ENCODE results near the gene MS4A18. TPM values are rescaled to one million over a fixed set of nuclear protein-coding genes. Genes with fewer than 3 reads are reported as not detected.

The MS4A18 gene
- total and polyA plus RNA-seq, 4 experiments from 2014 or later = not detected

Other genes starting within 250 kb of the MS4A18 start
- not detected for gene MS4A12, start 231.9 kb upstream of the MS4A18 start, total RNA-seq
- not detected for gene MS4A12, start 231.9 kb upstream of the MS4A18 start, polyA plus RNA-seq
- gene MS4A13, start 209.3 kb upstream of the MS4A18 start, total RNA-seq = not detected
- not detected for gene MS4A13, start 209.3 kb upstream of the MS4A18 start, polyA plus RNA-seq
- not detected for gene MS4A8, start 25.1 kb upstream of the MS4A18 start, total RNA-seq
- gene MS4A8, start 25.1 kb upstream of the MS4A18 start, polyA plus RNA-seq = not detected
- not detected for gene MS4A15, start 32.1 kb downstream of the MS4A18 start, total RNA-seq
- not detected for gene MS4A15, start 32.1 kb downstream of the MS4A18 start, polyA plus RNA-seq
- gene MS4A10, start 60.6 kb downstream of the MS4A18 start, total RNA-seq = not detected
- gene MS4A10, start 60.6 kb downstream of the MS4A18 start, polyA plus RNA-seq = not detected
- 1 to 10 TPM; 7.5 to 9.6 TPM for gene CCDC86, start 117.4 kb downstream of the MS4A18 start, total RNA-seq
- gene CCDC86, start 117.4 kb downstream of the MS4A18 start, polyA plus RNA-seq = 10 to 100 TPM; 12.5 to 17.2 TPM
- gene PTGDR2, start 131.2 kb downstream of the MS4A18 start, total RNA-seq = 1 to 10 TPM; 3.6 TPM
- gene PTGDR2, start 131.2 kb downstream of the MS4A18 start, polyA plus RNA-seq = 1 to 10 TPM; 1.9 to 3.5 TPM
- gene ZP1, start 142.8 kb downstream of the MS4A18 start, total RNA-seq = under 1 TPM; 0.33 to 0.41 TPM
- under 1 TPM in 1 of 2 donors, not detected in 1; 0.50 TPM for gene ZP1, start 142.8 kb downstream of the MS4A18 start, polyA plus RNA-seq
- 10 to 100 TPM; 97.4 to 99.2 TPM for gene PRPF19, start 181.9 kb downstream of the MS4A18 start, total RNA-seq
- 10 to 100 TPM; 10.8 to 17.1 TPM for gene PRPF19, start 181.9 kb downstream of the MS4A18 start, polyA plus RNA-seq
- 10 to 100 TPM; 66.9 to 68.0 TPM for gene TMEM109, start 189.4 kb downstream of the MS4A18 start, total RNA-seq
- gene TMEM109, start 189.4 kb downstream of the MS4A18 start, polyA plus RNA-seq = 100 to 1,000 TPM; 195 to 333 TPM
- gene TMEM132A, start 199.7 kb downstream of the MS4A18 start, total RNA-seq = under 1 TPM; 0.78 to 0.93 TPM
- not detected for gene TMEM132A, start 199.7 kb downstream of the MS4A18 start, polyA plus RNA-seq
- 1 to 10 TPM; 4.6 to 5.4 TPM for gene SLC15A3, start 227.5 kb downstream of the MS4A18 start, total RNA-seq
- gene SLC15A3, start 227.5 kb downstream of the MS4A18 start, polyA plus RNA-seq = under 1 TPM in 1 of 2 donors, not detected in 1; 0.29 TPM
- gene CD6, start 247.0 kb downstream of the MS4A18 start, total RNA-seq = 100 to 1,000 TPM; 414 to 428 TPM
- 100 to 1,000 TPM; 281 to 298 TPM for gene CD6, start 247.0 kb downstream of the MS4A18 start, polyA plus RNA-seq